HG02938 (cell line): Measurements from ENCODE around the gene RWDD2A.
A peak's percentile ranks its signal among the peaks of the same experiment; 100 is the strongest.
"Not testable (repeated sequence)": the region's sequence is repeated elsewhere in the genome, so short reads cannot be mapped to it uniquely, and the experiment has no call there.

Experiments used
- ATAC-seq: cut with Tn5 transposase; IDR thresholded peaks from one replicate; pipeline ENCODE4 v1.9.1; 2021; ENCODE audit warnings: mild to moderate bottlenecking, moderate library complexity; ENCODE audit not compliant: unreplicated experiment

The RWDD2A gene

DNA sequence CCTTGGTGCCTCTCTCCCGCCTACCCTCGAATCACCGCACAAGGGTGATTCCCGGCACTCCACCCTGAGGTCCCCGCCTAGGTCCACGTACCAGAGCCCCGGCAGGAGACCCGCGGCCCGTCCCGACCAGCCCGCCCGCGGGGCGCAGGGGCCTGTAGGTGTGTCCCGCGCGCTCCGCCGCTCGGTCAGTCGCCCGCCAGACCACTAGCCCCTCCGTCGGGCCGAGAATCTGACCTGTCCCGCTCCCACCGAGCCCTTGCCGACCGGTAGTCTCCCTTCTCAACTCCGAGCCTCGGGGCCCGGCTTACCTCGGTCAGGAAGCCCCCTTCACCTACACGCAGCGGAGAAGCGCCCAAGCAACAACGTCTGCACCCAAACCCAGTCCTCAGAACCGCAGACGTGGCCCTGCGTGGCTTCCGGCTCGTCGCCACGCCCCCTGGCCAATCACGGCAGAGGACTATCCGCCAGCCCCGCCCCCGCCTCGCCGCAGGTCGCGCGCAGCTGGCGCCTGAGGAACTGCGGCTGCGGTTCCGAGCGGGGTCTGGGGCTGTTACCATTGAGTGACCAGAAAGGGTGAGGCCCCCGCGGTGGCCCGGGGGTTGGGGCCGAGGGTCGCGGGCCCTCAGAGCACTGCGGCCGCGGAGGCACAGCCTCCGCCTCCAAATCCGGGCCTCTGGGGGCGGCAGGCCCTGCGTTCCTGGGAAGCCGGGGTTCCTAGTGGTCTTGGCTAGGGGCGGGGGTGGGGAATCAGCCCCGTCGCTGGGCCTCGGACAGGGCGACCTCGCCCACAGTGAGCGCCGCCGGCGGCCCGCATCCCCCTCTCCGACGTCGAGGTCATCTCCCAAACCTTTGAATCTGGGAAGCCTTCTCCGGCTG, at the start of gene RWDD2A, which contains the start of gene PGM3:
RWDD2A (plus strand) TSS at position 487 of the 876 bp plus-strand sequence. CDS start 1,095 bp downstream, outside the sequence.
PGM3 (minus strand) TSS at position 395 of the 876 bp plus-strand sequence. CDS start 2,253 bp downstream, outside the sequence.
- ATAC-seq: peak; percentile 96

DNA sequence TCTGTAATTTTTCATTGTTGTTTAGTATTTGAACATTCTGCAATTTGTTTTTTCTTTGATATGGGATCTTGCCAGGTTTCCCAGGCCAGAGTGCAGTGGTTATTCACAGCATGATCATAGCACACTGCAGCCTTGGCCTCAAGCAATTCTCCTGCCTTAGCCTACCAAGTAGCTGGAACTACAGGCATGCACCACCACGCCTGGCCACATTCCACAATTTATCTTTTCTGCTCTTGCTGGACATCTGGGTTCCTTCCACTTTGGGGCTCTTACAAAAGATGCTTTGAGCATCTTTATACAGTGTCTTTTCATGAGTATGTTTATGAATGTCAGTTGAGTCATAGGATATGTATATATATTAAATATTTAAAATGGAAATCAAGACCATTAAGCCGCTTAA, 42.0 kb upstream of the RWDD2A start:
- no peak for ATAC-seq

DNA sequence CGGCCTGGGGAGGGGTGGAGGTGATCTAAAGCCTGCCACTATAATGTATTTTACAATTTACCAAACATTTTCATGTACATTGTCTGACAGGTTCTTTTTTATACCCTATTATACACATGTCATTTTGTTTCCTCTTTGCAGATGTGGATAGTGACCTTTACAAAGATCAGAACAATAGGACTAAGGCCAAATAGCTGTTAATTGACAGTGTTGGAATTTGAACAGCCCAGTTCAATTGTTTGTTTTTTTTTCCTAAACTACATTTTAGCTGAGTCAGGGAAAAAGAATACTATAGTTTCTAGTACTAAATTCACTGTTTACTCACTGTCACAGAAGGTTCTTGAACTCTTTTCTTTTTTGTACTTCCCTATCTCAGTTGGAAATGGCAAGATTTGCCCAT, 40.2 kb upstream of the RWDD2A start:
- ATAC-seq: no peak

DNA sequence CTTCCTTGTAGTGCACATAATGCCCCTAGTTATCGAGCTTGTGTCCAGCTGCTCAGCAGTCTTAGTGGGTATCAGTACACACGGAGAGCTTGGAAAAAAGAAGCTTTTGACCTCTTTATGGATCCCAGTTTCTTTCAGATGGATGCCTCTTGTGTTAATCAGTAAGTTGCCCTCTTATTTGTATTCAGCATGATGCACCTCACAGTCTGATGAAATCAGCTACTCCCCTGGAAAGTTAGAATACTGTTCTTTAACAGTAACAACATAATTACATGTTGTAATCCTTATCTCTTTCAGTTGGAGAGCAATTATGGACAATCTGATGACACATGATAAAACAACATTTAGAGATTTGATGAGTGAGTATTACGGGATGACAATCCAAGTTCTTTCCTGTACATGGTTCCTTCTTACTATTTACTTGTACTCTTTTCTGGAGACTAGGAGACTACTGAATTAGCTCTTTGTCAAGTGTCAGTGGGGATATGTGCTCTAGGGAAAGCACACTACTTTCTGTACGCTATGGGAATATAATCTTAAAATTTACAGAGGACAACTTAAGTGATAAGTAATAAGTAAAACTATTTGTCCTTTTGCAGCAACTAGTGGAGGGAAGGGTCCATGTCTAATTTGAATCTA, 39.2 kb upstream of the RWDD2A start:
- ATAC-seq: no peak

DNA sequence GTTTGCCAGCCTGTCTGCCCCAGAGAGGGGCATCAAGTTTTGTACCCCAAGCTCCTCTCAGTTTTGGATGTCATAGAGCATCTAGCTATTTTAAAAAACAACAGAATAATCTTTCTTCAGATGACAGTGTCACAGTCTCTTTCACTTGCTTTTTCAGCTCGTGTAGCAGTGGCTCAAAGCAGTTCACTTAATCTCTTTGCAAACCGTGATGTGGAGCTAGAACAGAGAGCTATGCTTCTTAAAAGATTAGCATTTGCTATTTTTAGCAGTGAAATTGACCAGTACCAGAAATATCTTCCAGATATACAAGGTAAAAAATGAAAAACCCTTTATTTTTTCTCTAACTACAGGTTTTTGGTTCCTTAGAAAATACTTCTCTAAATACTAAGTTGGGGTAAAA, 37.4 kb upstream of the RWDD2A start:
- ATAC-seq: no peak

DNA sequence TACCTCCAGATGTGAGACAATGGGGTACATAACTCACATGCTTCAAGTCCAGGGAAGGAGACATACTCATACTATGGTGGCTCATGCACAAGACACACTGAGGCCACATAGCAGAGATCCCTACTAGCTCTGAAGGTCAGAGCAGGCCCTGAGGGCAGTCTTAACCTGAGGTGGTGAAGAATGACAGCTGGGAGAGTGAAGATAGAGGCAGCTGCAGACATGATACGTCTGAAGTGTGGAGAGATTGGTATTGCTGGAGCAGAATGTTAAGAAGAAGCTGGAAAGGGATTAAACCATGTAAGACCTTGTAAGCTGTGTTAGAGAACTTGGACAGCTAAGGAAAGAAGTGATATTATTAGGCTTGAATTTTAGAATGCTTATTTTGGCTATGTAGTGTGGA, 33.0 kb upstream of the RWDD2A start:
- no peak for ATAC-seq

DNA sequence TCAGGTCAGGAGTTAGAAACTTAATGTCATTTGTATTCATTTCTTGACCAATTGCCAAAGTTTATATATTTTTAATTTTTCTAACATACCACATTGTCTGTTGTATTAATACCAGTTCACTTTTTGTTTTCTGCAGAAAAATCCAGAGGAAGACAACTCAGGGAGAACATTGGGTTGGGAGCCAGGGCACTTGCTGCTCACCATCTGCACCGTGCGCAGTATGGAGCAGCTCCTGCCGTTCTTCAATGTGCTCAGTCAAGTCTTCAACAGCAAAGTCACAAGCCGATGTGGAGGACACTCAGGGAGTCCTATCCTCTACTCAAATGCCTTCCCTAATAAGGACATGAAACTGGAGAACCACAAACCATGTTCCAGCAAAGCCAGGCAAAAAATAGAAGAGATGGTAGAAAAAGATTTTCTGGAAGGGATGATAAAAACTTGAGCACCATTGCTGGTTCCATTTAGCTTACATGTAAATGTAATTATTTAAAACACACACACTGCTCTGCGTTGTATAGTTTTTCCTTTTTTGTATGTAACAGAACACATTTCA, 25.4 kb upstream of the RWDD2A start:
- ATAC-seq: no peak

DNA sequence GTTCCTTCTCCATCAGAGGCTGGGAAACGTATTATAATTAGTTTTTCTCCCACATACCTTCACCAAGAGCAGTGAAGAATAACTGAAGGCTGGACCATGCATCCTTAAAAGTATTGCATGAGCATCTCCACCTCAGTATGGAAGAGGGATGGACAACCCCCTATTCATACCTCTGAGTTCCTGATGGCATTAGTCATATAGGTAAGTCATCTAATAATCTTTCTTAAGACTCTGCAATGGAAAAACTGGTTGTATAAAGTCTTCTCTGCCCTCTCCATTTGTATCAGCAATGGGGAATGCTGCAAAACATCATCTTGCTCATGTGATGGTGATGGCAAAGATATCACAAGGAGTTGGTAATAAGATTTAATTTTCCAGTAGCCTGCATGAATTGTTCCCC, 24.6 kb upstream of the RWDD2A start:
- no peak for ATAC-seq

DNA sequence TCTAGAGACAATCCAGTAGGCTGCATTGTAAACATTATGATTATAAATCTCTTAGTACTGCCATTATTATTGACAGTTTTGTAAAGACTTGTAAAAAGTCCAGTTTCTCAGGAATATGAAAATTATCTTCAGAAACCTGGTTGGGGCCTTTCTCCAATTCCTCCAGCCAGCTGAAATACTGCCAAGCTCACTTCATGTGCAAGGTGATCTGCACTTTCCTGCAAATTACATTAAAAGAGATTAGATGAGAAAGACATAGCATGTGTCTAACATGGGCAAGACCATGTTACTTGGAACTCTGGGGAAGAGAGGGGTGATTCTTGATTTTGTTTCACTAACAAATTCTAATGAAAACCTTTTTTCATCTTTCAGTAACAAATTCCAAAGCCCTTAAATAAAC, 24.1 kb upstream of the RWDD2A start:
- ATAC-seq: no peak

DNA sequence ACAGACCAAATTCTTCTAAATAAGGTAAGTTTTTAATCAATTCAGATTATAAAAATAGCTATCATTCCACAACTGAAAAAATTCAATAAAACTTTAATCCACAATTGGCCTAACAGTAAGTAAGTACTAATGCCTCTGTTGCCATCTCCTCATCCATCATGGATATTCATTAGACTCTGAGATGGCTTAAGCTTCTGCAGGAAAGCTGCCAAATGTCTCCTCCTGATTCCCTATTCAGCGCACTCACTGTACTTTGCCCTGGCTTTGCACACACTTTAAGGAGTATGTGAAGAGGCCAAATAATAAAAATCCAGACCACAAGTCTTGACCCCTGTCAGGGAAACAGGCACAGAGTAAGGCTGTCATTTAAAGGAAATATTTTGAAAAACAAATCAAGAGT, 23.6 kb upstream of the RWDD2A start:
- ATAC-seq: no peak

DNA sequence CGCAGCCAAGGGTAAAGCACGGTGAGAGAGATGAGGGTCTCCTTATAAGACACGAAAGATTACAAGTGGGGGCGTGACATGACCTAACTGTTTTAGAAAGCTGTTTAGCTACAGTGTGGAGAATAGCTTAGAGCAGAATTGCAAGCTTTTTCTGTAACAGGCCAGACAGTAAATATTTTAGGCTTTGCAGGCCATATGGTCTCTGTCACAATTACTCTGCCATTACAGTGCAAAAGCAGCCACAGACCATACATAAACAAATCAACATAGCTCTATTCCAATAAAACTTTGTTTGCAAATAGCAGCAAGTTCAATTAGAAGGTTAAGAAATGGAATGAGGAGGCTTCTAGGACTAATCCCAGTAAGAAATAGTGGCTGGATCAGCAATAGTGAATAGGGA, 16.9 kb upstream of the RWDD2A start:
- no peak for ATAC-seq

DNA sequence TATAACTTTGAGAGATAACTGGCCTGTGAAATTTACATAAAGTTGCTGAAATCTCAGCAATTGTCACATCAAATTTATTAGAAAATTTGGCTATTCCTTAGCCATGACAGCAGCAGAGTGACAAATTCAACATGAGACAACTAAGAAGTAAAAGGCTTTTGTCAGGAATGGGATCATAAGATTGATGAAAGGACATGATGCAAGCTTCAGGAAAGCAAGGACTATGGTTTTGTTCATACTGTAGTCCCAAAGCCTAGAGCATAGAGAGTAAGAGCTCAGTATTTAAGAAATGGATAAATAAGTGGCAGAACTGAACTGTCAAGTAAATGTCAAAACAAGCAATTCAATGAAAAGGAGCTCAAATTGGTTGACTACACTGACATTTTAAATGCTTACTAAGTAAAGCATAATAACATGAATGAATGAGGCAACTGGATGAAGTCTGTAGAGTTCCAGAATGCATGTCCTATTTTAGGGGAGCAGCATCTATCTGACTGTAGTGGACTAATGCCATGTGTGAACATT, 12.7 kb upstream of the RWDD2A start:
- no peak for ATAC-seq

DNA sequence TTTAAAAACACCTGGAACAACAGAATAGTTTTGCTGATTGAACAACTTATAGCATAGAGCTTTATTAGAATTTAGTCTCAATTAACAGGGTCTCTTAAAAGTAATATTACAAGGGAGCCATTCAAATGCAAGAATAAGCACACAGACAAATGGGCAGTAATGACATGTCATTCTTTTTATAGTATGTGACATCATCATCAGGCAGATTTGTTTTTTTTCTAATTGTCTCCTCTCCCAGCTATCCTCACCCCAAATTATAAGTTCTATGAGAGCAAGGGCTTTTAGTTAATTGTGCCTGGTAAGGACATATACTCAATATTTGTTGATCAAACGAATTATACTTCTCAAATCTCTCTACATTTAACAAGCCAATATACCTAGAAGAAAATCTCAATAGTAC, 11.0 kb upstream of the RWDD2A start:
- no peak for ATAC-seq

DNA sequence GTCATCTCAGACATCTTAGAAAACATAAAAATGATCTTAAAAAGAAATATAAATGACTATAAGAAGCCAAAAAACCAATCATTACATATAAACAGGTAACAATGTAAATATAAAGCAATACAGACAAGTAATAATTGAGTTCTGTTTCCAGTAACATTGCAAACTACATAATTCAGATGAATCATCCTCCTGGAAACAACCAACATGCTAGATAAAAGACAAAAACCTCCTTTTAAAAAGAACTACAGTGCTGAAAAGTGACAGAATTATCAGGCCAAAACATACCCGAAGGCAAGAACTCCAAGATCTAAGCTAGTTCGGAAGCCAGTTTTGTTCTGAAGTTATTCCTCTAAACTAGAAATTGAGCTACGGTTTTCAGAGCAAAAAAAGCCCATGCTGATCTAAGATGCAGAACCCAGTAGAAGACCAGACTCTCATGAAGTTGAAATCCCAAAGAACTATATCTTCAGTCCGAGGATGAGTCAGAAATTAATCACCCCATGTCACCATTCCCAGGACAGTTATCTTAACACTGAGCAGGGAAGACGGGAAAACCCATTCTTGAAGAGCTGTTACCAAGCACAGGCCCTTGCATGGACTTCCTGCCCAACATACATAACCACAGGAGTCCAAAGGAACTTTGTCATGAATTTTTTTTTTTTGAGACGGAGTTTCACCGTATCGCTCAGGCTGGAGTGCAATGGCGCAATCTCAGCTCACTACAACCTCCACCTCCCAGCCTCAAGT, 9.9 kb upstream of the RWDD2A start:
- ATAC-seq: no peak

DNA sequence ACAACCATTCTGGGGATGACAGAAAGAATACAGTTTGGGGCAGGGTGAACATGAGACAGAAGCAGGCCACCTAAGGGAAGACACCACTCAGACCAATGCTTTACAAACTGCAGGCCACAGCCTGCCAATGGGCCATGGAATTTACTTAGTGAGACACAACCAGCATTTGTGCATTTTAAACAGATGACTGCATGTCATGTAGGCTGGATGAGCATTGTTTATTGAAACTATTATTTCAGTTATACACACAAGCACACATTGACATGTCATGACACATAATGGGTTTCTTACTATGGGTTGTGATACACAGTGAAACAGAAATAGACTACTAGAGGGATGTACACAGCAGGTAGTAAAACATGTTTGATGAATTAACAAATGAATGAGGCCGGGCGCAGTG, 8.1 kb upstream of the RWDD2A start:
- no peak for ATAC-seq

DNA sequence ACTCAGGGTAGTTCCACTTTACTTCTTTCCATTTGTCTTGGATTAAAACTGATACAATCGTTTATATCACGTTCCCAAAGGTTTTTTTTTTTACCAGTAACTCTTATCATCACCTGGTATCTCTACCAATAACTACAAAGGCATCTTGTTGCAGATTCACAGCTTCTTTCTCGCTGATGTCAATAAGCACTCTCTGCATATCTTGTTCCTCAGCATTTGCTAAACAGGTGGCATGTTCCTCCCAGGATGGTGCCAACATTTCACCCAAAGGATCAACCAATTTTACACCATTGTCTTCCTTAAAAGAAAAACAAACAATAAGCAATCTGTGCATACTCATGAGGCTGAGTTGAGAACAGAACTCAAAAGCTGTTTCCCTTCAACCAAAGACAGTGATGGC, 4.7 kb upstream of the RWDD2A start:
- ATAC-seq: no peak

DNA sequence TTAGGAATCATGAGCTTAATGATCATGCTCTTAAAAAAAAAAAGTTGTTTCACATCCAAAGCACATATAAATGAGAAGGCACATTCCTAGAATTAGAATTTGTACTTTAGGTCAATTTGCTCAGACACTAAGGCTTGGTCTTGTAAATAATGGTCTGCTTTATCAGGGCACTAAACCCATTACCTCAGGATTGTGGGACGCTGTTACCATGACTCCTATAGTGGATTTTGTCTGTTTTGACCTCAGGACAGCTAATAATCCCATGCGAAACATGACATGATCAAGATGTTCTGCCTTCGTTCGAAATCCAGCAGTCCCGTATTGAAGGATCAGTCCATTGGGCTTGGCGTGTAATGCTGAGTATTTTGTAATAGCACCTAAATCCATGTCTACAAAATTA, 2.5 kb upstream of the RWDD2A start:
- ATAC-seq: no peak

DNA sequence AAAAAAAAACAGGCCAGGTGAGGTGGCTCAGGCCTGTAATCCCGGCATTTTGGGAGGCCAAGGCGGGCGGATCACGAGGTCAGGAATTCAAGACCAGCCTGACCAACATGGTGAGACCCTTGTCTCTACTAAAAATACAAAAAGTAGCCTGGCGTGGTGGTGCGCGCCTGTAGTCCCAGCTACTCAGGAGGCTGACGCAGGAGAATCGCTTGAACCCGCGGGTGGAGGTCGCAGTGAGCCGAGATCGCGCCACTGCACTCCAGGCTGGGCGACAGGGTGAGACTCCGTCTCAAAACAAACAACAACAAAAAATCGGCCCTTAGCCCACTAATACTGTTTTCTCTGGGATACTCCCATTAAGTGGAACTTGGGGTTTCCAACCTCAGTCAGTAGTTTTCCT, 1.2 kb upstream of the RWDD2A start:
- not testable (repeated sequence) for ATAC-seq

DNA sequence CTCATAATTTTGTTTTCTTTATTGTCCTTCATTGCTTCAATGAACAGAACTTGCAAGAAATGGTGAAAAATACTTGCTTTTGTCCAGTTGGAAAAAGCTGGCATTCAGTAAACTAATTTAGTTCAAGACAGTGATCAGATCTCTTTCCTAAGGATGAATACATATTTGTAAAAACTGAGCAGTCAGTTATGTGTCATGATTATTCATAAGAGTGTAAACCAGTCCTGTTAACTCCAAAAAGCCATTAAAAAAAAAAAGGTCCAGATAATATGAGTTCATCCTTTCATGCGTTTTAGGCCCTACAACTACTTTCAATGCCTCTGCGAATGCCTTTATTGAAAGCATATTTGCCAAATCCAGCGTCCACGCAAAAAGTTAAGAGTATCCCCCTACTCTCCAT, 701 bp upstream of the RWDD2A start:
- peak; percentile 2 for ATAC-seq

DNA sequence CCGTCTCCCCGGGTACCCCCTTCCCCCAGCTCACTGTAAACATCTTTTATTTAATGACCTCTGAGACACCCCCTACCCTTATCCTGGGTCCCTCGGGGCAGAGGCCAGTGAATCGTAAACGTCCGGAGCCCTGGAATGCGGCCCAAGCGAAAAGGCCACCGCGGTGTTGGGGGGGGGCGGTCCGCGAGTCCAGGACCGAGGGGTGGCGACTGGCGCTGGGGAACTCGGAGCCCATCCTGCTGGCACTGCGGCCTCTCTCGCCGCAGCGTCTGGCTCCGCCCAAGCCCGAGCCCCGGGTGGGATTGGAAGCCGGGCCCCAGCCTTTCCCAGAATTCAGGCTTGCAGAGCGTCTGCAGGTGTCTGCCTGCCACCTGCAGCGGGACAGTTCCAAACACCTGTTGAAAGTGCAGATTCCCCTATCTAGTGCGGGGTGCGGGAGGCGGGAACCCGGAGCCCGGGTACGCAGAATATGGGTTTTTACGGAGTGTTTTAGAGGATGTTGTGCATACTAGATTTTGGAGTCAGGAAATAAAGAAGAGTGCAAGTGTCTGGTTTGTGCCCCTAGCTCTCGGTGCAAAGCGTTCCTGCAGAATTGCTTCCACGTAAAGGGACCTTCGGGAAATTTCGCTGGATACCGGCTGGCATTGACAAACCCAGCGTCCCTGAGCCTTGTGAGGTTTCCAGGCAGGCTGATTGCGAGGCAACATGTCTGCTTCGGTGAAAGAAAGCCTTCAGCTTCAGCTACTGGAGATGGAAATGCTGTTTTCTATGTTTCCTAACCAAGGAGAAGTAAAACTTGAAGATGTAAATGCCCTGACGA, 800 bp downstream of the RWDD2A start:
- ATAC-seq: peak; percentile 8
